Fibroblast of the conjunctiva (primary cell): ENCODE measurements around the gene LRFN3.
"Not testable (repeated sequence)": the region's sequence is repeated elsewhere in the genome, so short reads cannot be mapped to it uniquely, and the experiment has no call there.

Experiments
- DNase-seq: peaks from one replicate; pipeline ENCODE4 v3.0.0-alpha.2; 2010; ENCODE audit warnings: low read depth

The LRFN3 gene

GRCh38 chr19:35907377-35907745 lies 28.8 kb upstream of the LRFN3 start:
- no peak for DNase-seq

- no peak for DNase-seq
Measured at GRCh38 chr19:35908010-35908441, 28.1 kb upstream of the LRFN3 start, which contains the start of gene TYROBP. Gene TYROBP, minus strand, starts transcription at chr19:35908295. Its CDS starts 67 bp downstream, at chr19:35908228.

GRCh38 chr19:35908973-35909683 lies 27.0 kb upstream of the LRFN3 start:
- DNase-seq: no peak

GRCh38 chr19:35909684-35910035 lies 26.5 kb upstream of the LRFN3 start:
- DNase-seq: no peak

GRCh38 chr19:35910355-35910754 lies 25.8 kb upstream of the LRFN3 start:
- DNase-seq: not testable (repeated sequence)

- no peak for DNase-seq
Measured at GRCh38 chr19:35911173-35911572, 25.0 kb upstream of the LRFN3 start.

GRCh38 chr19:35911790-35912189 lies 24.4 kb upstream of the LRFN3 start:
- no peak for DNase-seq

- no peak for DNase-seq
Measured at GRCh38 chr19:35913589-35913988, 22.6 kb upstream of the LRFN3 start.

GRCh38 chr19:35915443-35915842 lies 20.7 kb upstream of the LRFN3 start:
- DNase-seq: no peak

GRCh38 chr19:35919306-35919705 lies 16.9 kb upstream of the LRFN3 start:
- DNase-seq: no peak

GRCh38 chr19:35921012-35921411 lies 15.2 kb upstream of the LRFN3 start:
- no peak for DNase-seq

- no peak for DNase-seq
Measured at GRCh38 chr19:35925501-35925900, 10.7 kb upstream of the LRFN3 start.

GRCh38 chr19:35928507-35928906 lies 7.7 kb upstream of the LRFN3 start:
- DNase-seq: no peak

GRCh38 chr19:35929876-35930275 lies 6.3 kb upstream of the LRFN3 start:
- no peak for DNase-seq

GRCh38 chr19:35931161-35931873 lies 4.9 kb upstream of the LRFN3 start:
- peak; percentile 100 for DNase-seq

GRCh38 chr19:35931874-35932202 lies 4.3 kb upstream of the LRFN3 start:
- no peak for DNase-seq

- DNase-seq: no peak
Measured at GRCh38 chr19:35932291-35932936, 3.8 kb upstream of the LRFN3 start.

GRCh38 chr19:35936738-35937268 lies 629 bp downstream of the LRFN3 start:
- no peak for DNase-seq

- no peak for DNase-seq
Measured at GRCh38 chr19:35937345-35938281, 1.4 kb downstream of the LRFN3 start.

- no peak for DNase-seq
Measured at GRCh38 chr19:35938282-35939224, 2.4 kb downstream of the LRFN3 start.
